Measurements from ENCODE around the gene SOX18.

DNA sequence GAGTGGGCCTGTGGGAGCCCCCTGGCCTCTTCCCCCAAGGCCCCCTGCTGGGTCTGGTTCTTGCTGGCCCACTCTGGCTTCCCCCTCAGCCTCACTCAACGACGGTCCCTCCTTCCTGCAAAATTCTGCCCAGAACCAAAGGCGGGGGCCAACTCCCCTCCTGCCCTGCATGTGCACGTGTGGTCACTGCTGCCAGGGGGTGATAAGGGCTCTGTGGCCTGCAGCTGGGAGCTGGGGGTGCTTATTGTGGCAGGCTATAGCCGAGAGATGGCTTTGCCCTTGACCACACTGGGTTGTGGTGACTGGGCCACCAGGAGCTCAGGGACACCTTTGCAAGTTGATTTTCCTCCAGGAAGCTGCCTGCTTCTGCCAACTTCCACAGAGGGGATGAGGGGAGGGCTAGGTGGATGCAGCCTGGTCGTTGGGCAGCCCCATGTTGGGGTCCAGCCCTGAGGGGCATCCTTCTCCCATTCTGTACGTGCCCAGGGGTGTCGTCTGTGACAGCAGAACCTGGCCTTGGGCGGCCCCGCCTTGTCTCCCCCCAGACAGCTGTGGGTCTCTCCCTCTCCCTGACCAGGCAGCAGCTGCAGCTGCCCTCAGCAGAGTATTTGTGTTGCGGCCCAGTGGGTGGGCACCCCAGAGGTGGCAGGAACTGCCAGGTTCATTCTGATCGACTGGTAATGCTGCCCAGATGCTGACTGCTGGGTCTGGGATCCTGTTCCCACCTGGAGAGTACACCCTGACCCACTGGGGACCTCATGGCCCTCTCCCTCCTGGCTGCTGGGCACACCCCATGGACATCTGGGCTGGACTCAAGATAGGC, 19.2 kb upstream of the SOX18 start:
- TF ChIP-seq, protein P1, sequence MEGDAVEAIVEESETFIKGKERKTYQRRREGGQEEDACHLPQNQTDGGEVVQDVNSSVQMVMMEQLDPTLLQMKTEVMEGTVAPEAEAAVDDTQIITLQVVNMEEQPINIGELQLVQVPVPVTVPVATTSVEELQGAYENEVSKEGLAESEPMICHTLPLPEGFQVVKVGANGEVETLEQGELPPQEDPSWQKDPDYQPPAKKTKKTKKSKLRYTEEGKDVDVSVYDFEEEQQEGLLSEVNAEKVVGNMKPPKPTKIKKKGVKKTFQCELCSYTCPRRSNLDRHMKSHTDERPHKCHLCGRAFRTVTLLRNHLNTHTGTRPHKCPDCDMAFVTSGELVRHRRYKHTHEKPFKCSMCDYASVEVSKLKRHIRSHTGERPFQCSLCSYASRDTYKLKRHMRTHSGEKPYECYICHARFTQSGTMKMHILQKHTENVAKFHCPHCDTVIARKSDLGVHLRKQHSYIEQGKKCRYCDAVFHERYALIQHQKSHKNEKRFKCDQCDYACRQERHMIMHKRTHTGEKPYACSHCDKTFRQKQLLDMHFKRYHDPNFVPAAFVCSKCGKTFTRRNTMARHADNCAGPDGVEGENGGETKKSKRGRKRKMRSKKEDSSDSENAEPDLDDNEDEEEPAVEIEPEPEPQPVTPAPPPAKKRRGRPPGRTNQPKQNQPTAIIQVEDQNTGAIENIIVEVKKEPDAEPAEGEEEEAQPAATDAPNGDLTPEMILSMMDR (conservative IDR thresholded peaks at IDR 0.05 in 1 of 2, IDR thresholded peaks at IDR 0.05 in 1 of 2; ENCODE audit: low read depth in 1 of 2, low read length in 2 of 2) = no peak
- TF ChIP-seq EZH2 (IDR thresholded peaks at IDR 0.05; ENCODE audit: low read length, missing control alignments) = no peak

All from fibroblast of lung (primary cell).